ENCODE measurements around the gene USH1C. TPM values are rescaled to one million over a fixed set of nuclear protein-coding genes. Genes with fewer than 3 reads are reported as not detected.
A peak's percentile ranks its signal among the peaks of the same experiment; 100 is the strongest.

USH1C gene
- polyA plus RNA-seq, 3 donors, result not detected

GRCh38 chr11:17538731-17539130, 5.5 kb downstream of the USH1C start:
- peaks cover 16 to 20% (median 18%) of the 10 kb centered on the region in 3 donors for H3K27me3 Mint-ChIP-seq (ENCODE audit: low read depth in 3 of 3)
- H3K9me3 Mint-ChIP-seq, result no peaks in the 10 kb centered on the region
- H3K4me2 ChIP-seq (replicated peaks; ENCODE audit: extremely low read depth, low read length, poor library complexity, severe bottlenecking), result no peak overlapping the region
- no peaks in the 10 kb centered on the region for H3K36me3 Mint-ChIP-seq
- H3K36me3 ChIP-seq (replicated peaks in 1 of 2; ENCODE audit: control insufficient read depth in 1 of 2, insufficient read depth in 2 of 2, low read length in 2 of 2), result no peaks in the 10 kb centered on the region
- H2AFZ ChIP-seq (ENCODE audit: insufficient read depth, low read depth, low read length, poor library complexity, severe bottlenecking), result no peak overlapping the region
- no peak overlapping the region for H3K9ac ChIP-seq (ENCODE audit: insufficient read depth, low read length, poor library complexity, severe bottlenecking)
- H3K9me3 ChIP-seq (replicated peaks in 1 of 2; ENCODE audit: control insufficient read depth in 1 of 2, insufficient read depth in 1 of 2, low read length in 2 of 2), result no peaks in the 10 kb centered on the region
- H3K4me3 Mint-ChIP-seq, result no peak overlapping the region
- no peak overlapping the region for H3K4me3 ChIP-seq (replicated peaks in 1 of 3; ENCODE audit: low read depth in 2 of 3, low read length in 3 of 3)
- no peaks in the 10 kb centered on the region for H3K79me2 ChIP-seq (ENCODE audit: insufficient read depth, low read length)
- 74% methylated on average over 1 of the region's 3 CpGs for WGBS (ENCODE audit: insufficient coverage)
- no peaks in the 10 kb centered on the region for H4K20me1 ChIP-seq (ENCODE audit: insufficient read depth, low read length)
- TF ChIP-seq CTCF (IDR thresholded peaks at IDR 0.05), result no peak
- DNase-seq, result no peak
- H3K27me3 ChIP-seq (ENCODE audit: control insufficient read depth in 2 of 2, insufficient read depth in 2 of 2, low read length in 2 of 2), result peaks cover 0 to 14% of the 10 kb centered on the region in 2 donors
- H3K27ac Mint-ChIP-seq, result peak overlapping the region in 1 of 7 donors; percentile 33
- no peak overlapping the region for H3K27ac ChIP-seq (ENCODE audit: low read depth in 1 of 2, low read length in 2 of 2)
- H3K4me1 ChIP-seq (ENCODE audit: control insufficient read depth in 1 of 2, insufficient read depth in 2 of 2, low read length in 2 of 2), result no peaks in the 10 kb centered on the region
- peaks cover 2% of the 10 kb centered on the region for H3K4me1 Mint-ChIP-seq
- intact Hi-C loops (cut with micrococcal nuclease), result no loop called here

GRCh38 chr11:17538054-17538453, 6.2 kb downstream of the USH1C start:
- no peak for DNase-seq
- Mint-ChIP-seq H3K27me3 (ENCODE audit: low read depth in 3 of 3) (peaks cover 10 to 14% (median 14%) of the 10 kb centered on the region in 3 donors), H3K27ac (no peak overlapping the region), H3K4me3 (no peak overlapping the region), H3K36me3 (no peaks in the 10 kb centered on the region), H3K4me1 (no peaks in the 10 kb centered on the region), H3K9me3 (no peaks in the 10 kb centered on the region)
- Histone ChIP-seq H2AFZ (ENCODE audit: insufficient read depth, low read depth, low read length, poor library complexity, severe bottlenecking) (no peak overlapping the region), H3K4me3 (replicated peaks in 1 of 3; ENCODE audit: low read depth in 2 of 3, low read length in 3 of 3) (no peak overlapping the region), H3K27me3 (ENCODE audit: control insufficient read depth in 2 of 2, insufficient read depth in 2 of 2, low read length in 2 of 2) (peaks cover 0 to 7% of the 10 kb centered on the region in 2 donors), H3K79me2 (ENCODE audit: insufficient read depth, low read length) (no peaks in the 10 kb centered on the region), H4K20me1 (ENCODE audit: insufficient read depth, low read length) (no peaks in the 10 kb centered on the region), H3K27ac (ENCODE audit: low read depth in 1 of 2, low read length in 2 of 2) (no peak overlapping the region), H3K4me1 (ENCODE audit: control insufficient read depth in 1 of 2, insufficient read depth in 2 of 2, low read length in 2 of 2) (no peaks in the 10 kb centered on the region), H3K9ac (ENCODE audit: insufficient read depth, low read length, poor library complexity, severe bottlenecking) (no peak overlapping the region), H3K36me3 (replicated peaks in 1 of 2; ENCODE audit: control insufficient read depth in 1 of 2, insufficient read depth in 2 of 2, low read length in 2 of 2) (no peaks in the 10 kb centered on the region), H3K4me2 (replicated peaks; ENCODE audit: extremely low read depth, low read length, poor library complexity, severe bottlenecking) (no peak overlapping the region), H3K9me3 (replicated peaks in 1 of 2; ENCODE audit: control insufficient read depth in 1 of 2, insufficient read depth in 1 of 2, low read length in 2 of 2) (no peaks in the 10 kb centered on the region)
- TF ChIP-seq CTCF (IDR thresholded peaks at IDR 0.05), result no peak
- 83% methylated on average over 1 of the region's 1 CpG for WGBS (ENCODE audit: insufficient coverage)
- intact Hi-C loops (cut with micrococcal nuclease), result no loop called here

All from CD14-positive monocyte (primary cell).